Breast epithelium (tissue), 4 donors: ENCODE results near the gene RNF113B. TPM values are rescaled to one million over a fixed set of nuclear protein-coding genes. Genes with fewer than 3 reads are reported as not detected.

Source experiments
- DNase-seq, 2 donors: peaks; one replicate each; pipeline ENCODE4 v3.0.0-alpha.2; 2019; ENCODE audit warnings: low spot score in 2 of 2
- H3K27ac ChIP-seq, 2 donors: fragments of 200-600 bp; sonication (generic) in 1 of 2; one replicate each; pipeline ENCODE4 v1.5.1; 2016 to 2019; ENCODE audit warnings: mild to moderate bottlenecking in 1 of 2
- H3K27me3 ChIP-seq, 2 donors: fragments of 200-600 bp; sonication (generic) in 1 of 2; one replicate each; pipeline versions ENCODE4 v1.5.1 to v1.6.0; 2017 to 2019; ENCODE audit warnings: control low read depth in 1 of 2, mild to moderate bottlenecking in 1 of 2
- H3K36me3 ChIP-seq: fragments of 200-600 bp; one replicate; pipeline ENCODE4 v1.5.1; 2019
- H3K4me1 ChIP-seq, 2 donors: fragments of 200-600 bp; sonication (generic); one replicate each; pipeline ENCODE4 v1.5.1; 2016 to 2019; ENCODE audit warnings: control low read depth in 1 of 2
- H3K4me3 ChIP-seq, 3 donors: fragments of 200-600 bp; sonication (generic); 1 replicate in 2 of 3; 2 replicates in 1 of 3; pipeline ENCODE4 v1.5.1; 2016 to 2019; ENCODE audit warnings: mild to moderate bottlenecking in 3 of 3, moderate library complexity in 2 of 3
- H3K9me3 ChIP-seq, 2 donors: fragments of 200-600 bp; sonication (generic) in 1 of 2; one replicate each; pipeline ENCODE4 v1.5.1; 2016 to 2019; ENCODE audit warnings: control low read depth in 1 of 2
- CTCF ChIP-seq, 3 donors: fragments of 450-650 bp; IDR thresholded peaks; one replicate each; pipeline ENCODE4 v1.5.1; 2016 to 2017; ENCODE audit warnings: antibody characterized with exemption in 3 of 3, mild to moderate bottlenecking in 3 of 3, moderate library complexity in 3 of 3
- POLR2A ChIP-seq: fragments of 450-650 bp; IDR thresholded peaks from one replicate; pipeline ENCODE4 v1.6.1; 2016; ENCODE audit warnings: antibody characterized with exemption, mild to moderate bottlenecking, moderate library complexity
- POLR2AphosphoS5 ChIP-seq, 3 donors: sonication (generic); formaldehyde crosslinking; IDR thresholded peaks; one replicate each; pipeline ENCODE4 v1.6.1; 2017; ENCODE audit warnings: antibody characterized with exemption in 3 of 3
- intact Hi-C: fragments of 100-400 bp; cut with DNase I; formaldehyde crosslinking; loops from one replicate; pipeline ENCODE4 v1.15.1; 2023; ENCODE audit warnings: low total_unique reads
- total RNA-seq, 3 donors: library from RNA; depleted of rRNA; stranded (reverse); fragments of >200 nt; gene quantifications; one replicate each; pipeline ENCODE4 v1.1.0, GENCODE V29; 2016

RNF113B gene
- total RNA-seq, 3 donors from 2014 or later, result not detected

- Histone ChIP-seq H3K4me3 (no peak overlapping the region), H3K9me3 (no peaks in the 10 kb centered on the region), H3K4me1 (no peaks in the 10 kb centered on the region), H3K36me3 (no peaks in the 10 kb centered on the region), H3K27me3 (no peaks in the 10 kb centered on the region), H3K27ac (no peak overlapping the region)
- no peak for DNase-seq
- TF ChIP-seq POLR2AphosphoS5 (IDR thresholded peaks at IDR 0.05) (no peak), POLR2A (no peak), CTCF (IDR thresholded peaks at IDR 0.05) (no peak)
- intact Hi-C loops, result no loop called here
These were observed 14.9 kb upstream of the RNF113B start for GRCh38 chr13:98192008-98192407.

- Histone ChIP-seq H3K4me1 (no peaks in the 10 kb centered on the region), H3K4me3 (no peak overlapping the region), H3K9me3 (no peaks in the 10 kb centered on the region), H3K36me3 (no peaks in the 10 kb centered on the region), H3K27ac (no peak overlapping the region), H3K27me3 (no peaks in the 10 kb centered on the region)
- intact Hi-C loops, result no loop called here
- TF ChIP-seq CTCF (IDR thresholded peaks at IDR 0.05) (no peak), POLR2A (no peak), POLR2AphosphoS5 (IDR thresholded peaks at IDR 0.05) (no peak)
- no peak for DNase-seq
These were observed 13.9 kb upstream of the RNF113B start for GRCh38 chr13:98190889-98191444.

GRCh38 chr13:98189841-98190505, 12.9 kb upstream of the RNF113B start:
- Histone ChIP-seq H3K27ac (no peak overlapping the region), H3K36me3 (no peaks in the 10 kb centered on the region), H3K27me3 (no peaks in the 10 kb centered on the region), H3K4me3 (no peak overlapping the region), H3K9me3 (no peaks in the 10 kb centered on the region), H3K4me1 (no peaks in the 10 kb centered on the region)
- intact Hi-C loops, result loop anchor here (10.0 kb wide), 1 partner anchor 1585 kb away; no protein-coding TSS in a partner anchor
- no peak for DNase-seq
- TF ChIP-seq POLR2A, result no peak
- no peak for TF ChIP-seq POLR2AphosphoS5 (IDR thresholded peaks at IDR 0.05)
- no peak for TF ChIP-seq CTCF (IDR thresholded peaks at IDR 0.05)

GRCh38 chr13:98188544-98189166, 11.6 kb upstream of the RNF113B start:
- TF ChIP-seq CTCF (IDR thresholded peaks at IDR 0.05), result no peak
- no peak for TF ChIP-seq POLR2A
- TF ChIP-seq POLR2AphosphoS5 (IDR thresholded peaks at IDR 0.05), result no peak
- intact Hi-C loops, result loop anchor here (10.0 kb wide), 1 partner anchor 1586 kb away; no protein-coding TSS in a partner anchor

GRCh38 chr13:98187965-98188261, 10.8 kb upstream of the RNF113B start:
- no peak overlapping the region for H3K4me3 ChIP-seq
- H3K27ac ChIP-seq, result no peak overlapping the region
- intact Hi-C loops, result loop anchor here (10.0 kb wide), 1 partner anchor 1587 kb away; no protein-coding TSS in a partner anchor
- H3K9me3 ChIP-seq, result no peaks in the 10 kb centered on the region
- no peaks in the 10 kb centered on the region for H3K27me3 ChIP-seq
- no peaks in the 10 kb centered on the region for H3K4me1 ChIP-seq
- H3K36me3 ChIP-seq, result no peaks in the 10 kb centered on the region
- TF ChIP-seq CTCF (IDR thresholded peaks at IDR 0.05) (no peak), POLR2A (no peak), POLR2AphosphoS5 (IDR thresholded peaks at IDR 0.05) (no peak)
- no peak for DNase-seq

More at GRCh38 chr13:98188544-98189166, 11.6 kb upstream of the RNF113B start:
- Histone ChIP-seq H3K4me1 (no peaks in the 10 kb centered on the region), H3K9me3 (no peaks in the 10 kb centered on the region), H3K27ac (no peak overlapping the region), H3K4me3 (no peak overlapping the region), H3K36me3 (no peaks in the 10 kb centered on the region), H3K27me3 (no peaks in the 10 kb centered on the region)
- DNase-seq, result no peak
